ENCODE results near the gene FBLN2. TPM values are rescaled to one million over a fixed set of nuclear protein-coding genes. Genes with fewer than 3 reads are reported as not detected.
A peak's percentile ranks its signal among the peaks of the same experiment; 100 is the strongest.

FBLN2 gene
- total RNA-seq, 1 experiment from 2014 or later = 0.39 TPM

DNA sequence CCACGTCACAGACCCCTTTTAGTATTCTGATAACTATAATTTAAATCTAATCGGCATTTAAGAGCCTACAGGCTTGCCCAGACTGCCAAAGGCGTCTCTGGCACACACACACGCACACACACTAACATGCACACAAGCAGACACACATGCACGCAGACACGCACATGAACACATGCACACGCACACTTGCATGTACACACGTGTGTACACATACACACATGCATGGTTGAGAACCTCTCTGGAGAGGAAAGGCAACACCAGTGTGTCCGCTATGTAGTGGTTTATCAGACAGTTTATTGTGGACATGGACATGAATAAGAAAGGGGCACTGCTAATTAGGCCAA is 102.1 kb downstream of the FBLN2 start:
- Histone ChIP-seq H3K79me2 (ENCODE audit: insufficient read depth, low read length) (no peaks in the 10 kb centered on the region), H3K9me3 (ENCODE audit: control insufficient read depth in 1 of 2, insufficient read depth in 1 of 2, low read depth in 1 of 2, low read length in 2 of 2) (no peaks in the 10 kb centered on the region), H3K36me3 (ENCODE audit: control insufficient read depth in 1 of 2, insufficient read depth in 2 of 2, low read length in 2 of 2) (no peaks in the 10 kb centered on the region), H3K4me3 (replicated peaks in 1 of 2; ENCODE audit: low read depth in 1 of 2, low read length in 2 of 2) (peak overlapping the region in 1 of 2 experiments; percentile 26; a peak in 2 of 4 replicates), H3K9ac (ENCODE audit: low read length) (no peak overlapping the region), H2AFZ (ENCODE audit: low read depth, low read length, poor library complexity, severe bottlenecking) (peak overlapping the region; percentile 77), H3K4me2 (ENCODE audit: low read length) (peak overlapping the region; percentile 70), H3K27me3 (ENCODE audit: insufficient read depth, low read length) (no peaks in the 10 kb centered on the region), H4K20me1 (ENCODE audit: insufficient read depth) (no peaks in the 10 kb centered on the region), H3K27ac (ENCODE audit: low read depth, low read length) (no peak overlapping the region), H3K4me1 (ENCODE audit: control insufficient read depth in 1 of 2, insufficient read depth in 2 of 2, low read length in 2 of 2) (peaks cover 9 to 57% of the 10 kb centered on the region in 2 experiments; a peak in 3 of 4 replicates), H3K9me2 (ENCODE audit: insufficient read depth) (no peaks in the 10 kb centered on the region)
- BruUV-seq (replicated peaks) = TSS peak; percentile 56
- intact Hi-C loops (cut with micrococcal nuclease) = loop anchor here (10.0 kb wide), 1 partner anchor 474 kb away; the partner anchor contains the start of genes CHCHD4 and TMEM43
- POLR2A ChIA-PET = no interaction called here
- CTCF ChIA-PET = interaction anchor here (0.9 to 12.3 kb wide), 5 partner anchors 155 to 559 kb away, joined by 3 to 297 read pairs (median 11); partner anchors contain the start of gene WNT7A
- RAD21 ChIA-PET (ENCODE audit: low non-redundant PET in 1 of 2, low total read pairs in 2 of 2, uncharacterized antibody in 2 of 2, unreplicated experiment in 2 of 2) = interaction anchor here in 1 of 2 experiments (0.8 kb wide), 1 partner anchor 559 kb away, joined by 4 read pairs; no protein-coding TSS in a partner anchor
- TF ChIP-seq RAD21 (IDR thresholded peaks at IDR 0.05; ENCODE audit: low read depth) = no peak
- TF ChIP-seq SP1 (IDR thresholded peaks at IDR 0.05; ENCODE audit: low read depth) = no peak
- no peak for TF ChIP-seq POLR2AphosphoS5 (IDR thresholded peaks at IDR 0.05; ENCODE audit: low read depth, low read length)
- TF ChIP-seq TCF7L2 (IDR thresholded peaks at IDR 0.05; ENCODE audit: borderline replicate concordance, extremely low read depth, insufficient read depth, insufficient read length) = no peak
- no peak for TF ChIP-seq ELF1 (IDR thresholded peaks at IDR 0.05; ENCODE audit: borderline replicate concordance, low read depth)
- TF ChIP-seq, protein P1, sequence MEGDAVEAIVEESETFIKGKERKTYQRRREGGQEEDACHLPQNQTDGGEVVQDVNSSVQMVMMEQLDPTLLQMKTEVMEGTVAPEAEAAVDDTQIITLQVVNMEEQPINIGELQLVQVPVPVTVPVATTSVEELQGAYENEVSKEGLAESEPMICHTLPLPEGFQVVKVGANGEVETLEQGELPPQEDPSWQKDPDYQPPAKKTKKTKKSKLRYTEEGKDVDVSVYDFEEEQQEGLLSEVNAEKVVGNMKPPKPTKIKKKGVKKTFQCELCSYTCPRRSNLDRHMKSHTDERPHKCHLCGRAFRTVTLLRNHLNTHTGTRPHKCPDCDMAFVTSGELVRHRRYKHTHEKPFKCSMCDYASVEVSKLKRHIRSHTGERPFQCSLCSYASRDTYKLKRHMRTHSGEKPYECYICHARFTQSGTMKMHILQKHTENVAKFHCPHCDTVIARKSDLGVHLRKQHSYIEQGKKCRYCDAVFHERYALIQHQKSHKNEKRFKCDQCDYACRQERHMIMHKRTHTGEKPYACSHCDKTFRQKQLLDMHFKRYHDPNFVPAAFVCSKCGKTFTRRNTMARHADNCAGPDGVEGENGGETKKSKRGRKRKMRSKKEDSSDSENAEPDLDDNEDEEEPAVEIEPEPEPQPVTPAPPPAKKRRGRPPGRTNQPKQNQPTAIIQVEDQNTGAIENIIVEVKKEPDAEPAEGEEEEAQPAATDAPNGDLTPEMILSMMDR (IDR thresholded peaks at IDR 0.05 in 2 of 3, conservative IDR thresholded peaks at IDR 0.05 in 1 of 3; ENCODE audit: borderline replicate concordance in 1 of 3, insufficient read depth in 1 of 3, low read depth in 2 of 3, low read length in 2 of 3) = no peak
- TF ChIP-seq JUND (IDR thresholded peaks at IDR 0.05) = no peak
- no peak for TF ChIP-seq ZFX (IDR thresholded peaks at IDR 0.05)
- TF ChIP-seq FOSL1 (IDR thresholded peaks at IDR 0.05; ENCODE audit: low read depth) = no peak
- TF ChIP-seq SRF (IDR thresholded peaks at IDR 0.05; ENCODE audit: low read depth) = no peak
- TF ChIP-seq EZH2 (IDR thresholded peaks at IDR 0.05) = no peak
- no peak for TF ChIP-seq SIN3A (IDR thresholded peaks at IDR 0.05; ENCODE audit: low read depth)
- no peak for TF ChIP-seq ZNF274 (IDR thresholded peaks at IDR 0.05; ENCODE audit: low read depth, low read length)
- no peak for TF ChIP-seq CEBPB (IDR thresholded peaks at IDR 0.05; ENCODE audit: low read depth)
- TF ChIP-seq, protein P2, sequence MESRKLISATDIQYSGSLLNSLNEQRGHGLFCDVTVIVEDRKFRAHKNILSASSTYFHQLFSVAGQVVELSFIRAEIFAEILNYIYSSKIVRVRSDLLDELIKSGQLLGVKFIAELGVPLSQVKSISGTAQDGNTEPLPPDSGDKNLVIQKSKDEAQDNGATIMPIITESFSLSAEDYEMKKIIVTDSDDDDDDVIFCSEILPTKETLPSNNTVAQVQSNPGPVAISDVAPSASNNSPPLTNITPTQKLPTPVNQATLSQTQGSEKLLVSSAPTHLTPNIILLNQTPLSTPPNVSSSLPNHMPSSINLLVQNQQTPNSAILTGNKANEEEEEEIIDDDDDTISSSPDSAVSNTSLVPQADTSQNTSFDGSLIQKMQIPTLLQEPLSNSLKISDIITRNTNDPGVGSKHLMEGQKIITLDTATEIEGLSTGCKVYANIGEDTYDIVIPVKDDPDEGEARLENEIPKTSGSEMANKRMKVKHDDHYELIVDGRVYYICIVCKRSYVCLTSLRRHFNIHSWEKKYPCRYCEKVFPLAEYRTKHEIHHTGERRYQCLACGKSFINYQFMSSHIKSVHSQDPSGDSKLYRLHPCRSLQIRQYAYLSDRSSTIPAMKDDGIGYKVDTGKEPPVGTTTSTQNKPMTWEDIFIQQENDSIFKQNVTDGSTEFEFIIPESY (IDR thresholded peaks at IDR 0.05; ENCODE audit: extremely low read depth, insufficient replicate concordance, low read length) = no peak
- DNase-seq (ENCODE audit: low read depth, low spot score) (no peak), ATAC-seq (no peak)

Measured in HCT116 (cell line).